HCT116 (cell line): ENCODE results near the gene ERI2. TPM values are rescaled to one million over a fixed set of nuclear protein-coding genes. Genes with fewer than 3 reads are reported as not detected.

Experiments
- ATAC-seq: fragments of 200-7000 bp; cut with Tn5 transposase; 2 replicates; pipeline ENCODE4 v1.9.1; 2020; ENCODE audit warnings: mild to moderate bottlenecking, moderate library complexity
- BruUV-seq: library from RNA; stranded (reverse); fragments of 400-500 nt; replicated peaks from 2 replicates; lab custom pipeline; 2021; lab: Mats Ljungman, UMichigan
- CTCF ChIA-PET: fragments of 300-600 bp; sonication (Branson Sonifier 250); formaldehyde crosslinking; loops from one replicate; lab custom pipeline; 2021; ENCODE audit warnings: antibody characterized with exemption; lab: Charles Lee
- POLR2A ChIA-PET: fragments of 300-600, 350-600 bp; sonication (Branson Sonifier 250); formaldehyde crosslinking; loops from one replicate; lab custom pipeline; 2021; ENCODE audit warnings: antibody characterized with exemption; lab: Charles Lee
- RAD21 ChIA-PET, 2 experiments: fragments of 300-600 bp; sonication (Branson Sonifier 250); formaldehyde crosslinking; loops; one replicate each; lab custom pipeline; 2023; ENCODE audit warnings: low total read pairs in 2 of 2; ENCODE audit not compliant: uncharacterized antibody in 2 of 2, unreplicated experiment in 2 of 2, low non-redundant PET in 1 of 2; lab: Charles Lee
- DNase-seq: peaks from one replicate; pipeline ENCODE4 v3.0.0-alpha.2; 2010; ENCODE audit warnings: low read depth, low spot score
- H2AFZ ChIP-seq: fragments of 200-600 bp; shearing (Covaris generic), sonication (generic); 2 replicates; pipeline ENCODE4 v1.6.1; 2017; ENCODE audit warnings: low read depth, mixed run types, mixed read lengths, antibody characterized with exemption, low read length; ENCODE audit not compliant: poor library complexity, severe bottlenecking
- H3K27ac ChIP-seq: 2 replicates; pipeline ENCODE4 v1.5.1; 2012; ENCODE audit warnings: low read depth, low read length
- H3K27me3 ChIP-seq: fragments of 200-600 bp; sonication (generic); 2 replicates; pipeline ENCODE4 v1.6.1; 2016; ENCODE audit warnings: mixed run types, low read length, mixed read lengths; ENCODE audit not compliant: insufficient read depth
- H3K36me3 ChIP-seq, 2 experiments: fragments of 200-500 bp in 1 of 2; fragments of 200-600 bp in 1 of 2; sonication (Bioruptor generic) in 1 of 2; sonication (generic) in 1 of 2; 2 replicates each; pipeline versions ENCODE4 v1.5.1 to v1.6.1; 2014 to 2016; ENCODE audit warnings: low read length in 2 of 2, inconsistent platforms in 1 of 2, mixed read lengths in 1 of 2, mixed run types in 1 of 2; ENCODE audit not compliant: insufficient read depth in 2 of 2, control insufficient read depth in 1 of 2
- H3K4me1 ChIP-seq, 2 experiments: fragments of 200-600 bp in 1 of 2; sonication (generic) in 1 of 2; 2 replicates each; pipeline versions ENCODE4 v1.5.1 to v1.6.1; 2012 to 2017; ENCODE audit warnings: low read length in 2 of 2, inconsistent platforms in 1 of 2, mild to moderate bottlenecking in 1 of 2, mixed read lengths in 1 of 2, mixed run types in 1 of 2, moderate library complexity in 1 of 2; ENCODE audit not compliant: insufficient read depth in 2 of 2, control insufficient read depth in 1 of 2
- H3K4me2 ChIP-seq: fragments of 200-600 bp; sonication (generic); 2 replicates; pipeline ENCODE4 v1.6.1; 2017; ENCODE audit warnings: mixed run types, low read length, mixed read lengths
- H3K4me3 ChIP-seq, 2 experiments: fragments of 200-600 bp in 1 of 2; sonication (generic) in 1 of 2; replicated peaks in 1 of 2; 2 replicates each; pipeline ENCODE4 v1.5.1; 2011 to 2016; ENCODE audit warnings: low read length in 2 of 2, control low read depth in 1 of 2, low read depth in 1 of 2, mild to moderate bottlenecking in 1 of 2, mixed read lengths in 1 of 2, mixed run types in 1 of 2
- H3K79me2 ChIP-seq: fragments of 200-600 bp; sonication (generic); 2 replicates; pipeline ENCODE4 v1.6.1; 2017; ENCODE audit warnings: mild to moderate bottlenecking, mixed run types, low read length, moderate library complexity, mixed read lengths; ENCODE audit not compliant: insufficient read depth
- H3K9ac ChIP-seq: fragments of 200-600 bp; sonication (generic); 2 replicates; pipeline ENCODE4 v1.6.1; 2016; ENCODE audit warnings: low read length, mixed read lengths
- H3K9me2 ChIP-seq: fragments of 200-600 bp; sonication (generic), shearing (Covaris generic); 2 replicates; pipeline ENCODE4 v1.6.1; 2017; ENCODE audit warnings: mixed run types, mild to moderate bottlenecking, moderate library complexity; ENCODE audit not compliant: insufficient read depth
- H3K9me3 ChIP-seq, 2 experiments: fragments of 200-500 bp in 1 of 2; fragments of 200-600 bp in 1 of 2; sonication (Bioruptor generic) in 1 of 2; sonication (generic) in 1 of 2; 2 replicates each; pipeline ENCODE4 v1.6.1; 2014 to 2017; ENCODE audit warnings: low read length in 2 of 2, mixed read lengths in 2 of 2, inconsistent platforms in 1 of 2, low read depth in 1 of 2, mild to moderate bottlenecking in 1 of 2, mixed run types in 1 of 2, moderate library complexity in 1 of 2; ENCODE audit not compliant: control insufficient read depth in 1 of 2, insufficient read depth in 1 of 2
- H4K20me1 ChIP-seq: fragments of 200-600 bp; sonication (generic), shearing (Covaris generic); 2 replicates; pipeline ENCODE4 v1.6.1; 2017; ENCODE audit warnings: mixed run types, mild to moderate bottlenecking, moderate library complexity; ENCODE audit not compliant: insufficient read depth
- CBX3 ChIP-seq: IDR thresholded peaks from 2 replicates; pipeline ENCODE4 v1.6.1; 2012; ENCODE audit warnings: low read depth
- CEBPB ChIP-seq: IDR thresholded peaks from 2 replicates; pipeline ENCODE4 v1.6.1; 2012; ENCODE audit warnings: low read depth
- CTCF ChIP-seq, 3 experiments: fragments of 200-600 bp in 1 of 3; sonication (generic) in 1 of 3; IDR thresholded peaks in 2 of 3; conservative IDR thresholded peaks in 1 of 3; 2 replicates each; pipeline ENCODE4 v1.5.1; 2012 to 2017; ENCODE audit warnings: low read depth in 2 of 3, low read length in 2 of 3, antibody characterized with exemption in 1 of 3, borderline replicate concordance in 1 of 3, control low read depth in 1 of 3, mild to moderate bottlenecking in 1 of 3, mixed read lengths in 1 of 3, mixed run types in 1 of 3, moderate library complexity in 1 of 3; ENCODE audit not compliant: insufficient read depth in 1 of 3
- EGR1 ChIP-seq: IDR thresholded peaks from 2 replicates; pipeline ENCODE4 v1.6.1; 2012; ENCODE audit warnings: low read depth
- EZH2 ChIP-seq: fragments of 200-600 bp; sonication (generic); IDR thresholded peaks from 2 replicates; pipeline ENCODE4 v1.6.1; 2017; ENCODE audit warnings: antibody characterized with exemption, mixed run types
- EZH2phosphoT487 ChIP-seq: fragments of 200-600 bp; IDR thresholded peaks from 2 replicates; pipeline ENCODE4 v1.6.1; 2018; ENCODE audit warnings: antibody characterized with exemption, borderline replicate concordance
- MAX ChIP-seq: IDR thresholded peaks from 2 replicates; pipeline ENCODE4 v1.6.1; 2012
- POLR2A ChIP-seq: IDR thresholded peaks from 2 replicates; pipeline ENCODE4 v1.7.0; 2011; ENCODE audit warnings: borderline replicate concordance; ENCODE audit not compliant: insufficient read depth, insufficient read length; ENCODE audit errors: extremely low read depth
- POLR2AphosphoS5 ChIP-seq: IDR thresholded peaks from 2 replicates; pipeline ENCODE4 v1.6.1; 2011; ENCODE audit warnings: mild to moderate bottlenecking, low read depth, low read length, moderate library complexity
- RAD21 ChIP-seq: IDR thresholded peaks from 2 replicates; pipeline ENCODE4 v1.6.1; 2012; ENCODE audit warnings: low read depth, mild to moderate bottlenecking
- SRF ChIP-seq: IDR thresholded peaks from 2 replicates; pipeline ENCODE4 v1.6.1; 2012; ENCODE audit warnings: low read depth
- TCF7L2 ChIP-seq: IDR thresholded peaks from 2 replicates; pipeline ENCODE4 v1.7.0; 2011; ENCODE audit warnings: borderline replicate concordance, inconsistent platforms; ENCODE audit not compliant: insufficient read depth, insufficient read length; ENCODE audit errors: extremely low read depth
- YY1 ChIP-seq: IDR thresholded peaks from 2 replicates; pipeline ENCODE4 v1.6.1; 2011; ENCODE audit warnings: low read length, low read depth, moderate library complexity, mild to moderate bottlenecking; ENCODE audit not compliant: insufficient replicate concordance; ENCODE audit errors: extremely low read depth
- ZFX ChIP-seq: fragments of 450-650 bp; IDR thresholded peaks from 2 replicates; pipeline ENCODE4 v1.6.1; 2017
- ZNF274 ChIP-seq: fragments of 200-500 bp; sonication (Bioruptor generic); IDR thresholded peaks from 2 replicates; pipeline ENCODE4 v1.6.1; 2014; ENCODE audit warnings: mild to moderate bottlenecking, low read depth, low read length, inconsistent platforms
- intact Hi-C: fragments of 100-400 bp; cut with micrococcal nuclease; formaldehyde crosslinking; loops from 2 replicates; pipeline ENCODE4 v1.10.0; 2022
- total RNA-seq: library from RNA; stranded (reverse); gene quantifications from one replicate; pipeline ENCODE4 v1.2.1, GENCODE V29; 2021; ENCODE audit not compliant: unreplicated experiment

The ERI2 gene
- total RNA-seq, 1 experiment from 2014 or later = 42.1 TPM

GRCh38 chr16:20818929-20819585, 12.8 kb upstream of the ERI2 start:
- ATAC-seq = no peak
- Histone ChIP-seq H3K9ac (no peak overlapping the region), H3K9me2 (no peaks in the 10 kb centered on the region), H3K4me3 (no peak overlapping the region), H3K36me3 (peaks cover 10 to 14% of the 10 kb centered on the region in 2 experiments), H3K4me2 (no peak overlapping the region), H3K4me1 (no peaks in the 10 kb centered on the region), H3K27me3 (no peaks in the 10 kb centered on the region), H3K27ac (no peak overlapping the region), H3K79me2 (no peaks in the 10 kb centered on the region), H4K20me1 (no peaks in the 10 kb centered on the region), H2AFZ (no peak overlapping the region), H3K9me3 (no peaks in the 10 kb centered on the region)
- ChIA-PET CTCF (no interaction called here), POLR2A (no interaction called here), RAD21 (no interaction called here)
- no peak for DNase-seq
- intact Hi-C loops = no loop called here
- no peak for TF ChIP-seq CTCF (IDR thresholded peaks at IDR 0.05 in 2 of 3, conservative IDR thresholded peaks at IDR 0.05 in 1 of 3; ENCODE audit: borderline replicate concordance in 1 of 3, insufficient read depth in 1 of 3, low read depth in 2 of 3, low read length in 2 of 3)
- TF ChIP-seq YY1 = no peak
- no peak for TF ChIP-seq ZNF274
- TF ChIP-seq POLR2AphosphoS5 = no peak
- no peak for TF ChIP-seq POLR2A
- TF ChIP-seq CEBPB = no peak
- TF ChIP-seq RAD21 = no peak
- TF ChIP-seq SRF = no peak
- TF ChIP-seq EGR1 = no peak
- TF ChIP-seq EZH2 = no peak
- TF ChIP-seq MAX = no peak
- TF ChIP-seq EZH2phosphoT487 = no peak
- TF ChIP-seq CBX3 = no peak
- TF ChIP-seq TCF7L2 = no peak
- TF ChIP-seq ZFX = no peak
- no TSS peak for BruUV-seq
